NCI-H774 (cell line): ENCODE data around the gene MCUB.
A peak's percentile ranks its signal among the peaks of the same experiment; 100 is the strongest.
"Not testable (repeated sequence)": the region's sequence is repeated elsewhere in the genome, so short reads cannot be mapped to it uniquely, and the experiment has no call there.

Experiments
- DNase-seq: peaks from one replicate; lab custom pipeline; 2025; lab: John Stamatoyannopoulos, UW

MCUB gene

GRCh38 chr4:109559983-109560686 lies at the start of gene MCUB:
MCUB (plus strand) TSS chr4:109560246; CDS start chr4:109560338, 92 bp downstream.
- peak; percentile 80 for DNase-seq

- no peak for DNase-seq
Measured at GRCh38 chr4:109510687-109511086, 49.4 kb upstream of the MCUB start.

GRCh38 chr4:109511414-109511813 lies 48.6 kb upstream of the MCUB start:
- no peak for DNase-seq

GRCh38 chr4:109513368-109513767 lies 46.7 kb upstream of the MCUB start:
- not testable (repeated sequence) for DNase-seq

- no peak for DNase-seq
Measured at GRCh38 chr4:109532182-109532581, 27.9 kb upstream of the MCUB start.

- DNase-seq, result no peak
Measured at GRCh38 chr4:109545401-109545800, 14.6 kb upstream of the MCUB start.

GRCh38 chr4:109547394-109547793 lies 12.7 kb upstream of the MCUB start:
- no peak for DNase-seq

- no peak for DNase-seq
Measured at GRCh38 chr4:109548655-109549054, 11.4 kb upstream of the MCUB start.

- DNase-seq, result no peak
Measured at GRCh38 chr4:109552237-109552636, 7.8 kb upstream of the MCUB start.

GRCh38 chr4:109553130-109553529 lies 6.9 kb upstream of the MCUB start:
- DNase-seq, result no peak

- no peak for DNase-seq
Measured at GRCh38 chr4:109554971-109555370, 5.1 kb upstream of the MCUB start.

GRCh38 chr4:109557433-109557832 lies 2.6 kb upstream of the MCUB start:
- DNase-seq, result no peak

GRCh38 chr4:109558095-109558494 lies 2.0 kb upstream of the MCUB start:
- not testable (repeated sequence) for DNase-seq

GRCh38 chr4:109559625-109559982 lies 442 bp upstream of the MCUB start:
- DNase-seq, result no peak

GRCh38 chr4:109560687-109561461 lies 828 bp downstream of the MCUB start:
- DNase-seq, result no peak

GRCh38 chr4:109562457-109563239 lies 2.6 kb downstream of the MCUB start:
- no peak for DNase-seq

GRCh38 chr4:109571494-109571893 lies 11.4 kb downstream of the MCUB start:
- no peak for DNase-seq

- no peak for DNase-seq
Measured at GRCh38 chr4:109572154-109572553, 12.1 kb downstream of the MCUB start.

GRCh38 chr4:109574443-109574850 lies 14.4 kb downstream of the MCUB start:
- DNase-seq, result no peak

- no peak for DNase-seq
Measured at GRCh38 chr4:109574931-109575804, 15.1 kb downstream of the MCUB start.

- DNase-seq, result peak; percentile 4
Measured at GRCh38 chr4:109576462-109576861, 16.4 kb downstream of the MCUB start.

- no peak for DNase-seq
Measured at GRCh38 chr4:109578846-109579245, 18.8 kb downstream of the MCUB start.
